ENCODE measurements around the gene BAX. TPM values are rescaled to one million over a fixed set of nuclear protein-coding genes. Genes with fewer than 3 reads are reported as not detected.
"Not testable (repeated sequence)": the region's sequence is repeated elsewhere in the genome, so short reads cannot be mapped to it uniquely, and the experiment has no call there.

The BAX gene
- polyA plus RNA-seq, 1 donor (not counting 4 experiments of a cell fraction or from before 2014, with no cell fraction given): 113 TPM

- FAIRE-seq: no peak
- H3K36me3 ChIP-seq (ENCODE audit: control insufficient read depth in 2 of 2, extremely low read depth in 1 of 2, insufficient read depth in 2 of 2, low read length in 2 of 2): peaks cover 17 to 32% of the 10 kb centered on the region in 2 experiments
- dilution Hi-C loops (cut with MboI; ENCODE audit: extremely low pct_ligation_motif_present, low sequenced_read_pairs): no loop called here
Measured at GRCh38 chr19:48918071-48918470, 36.6 kb upstream of the BAX start.

GRCh38 chr19:48918801-48919247 lies 35.9 kb upstream of the BAX start:
- Histone ChIP-seq H3K79me2 (ENCODE audit: control insufficient read depth, insufficient read depth, low read length) (no peaks in the 10 kb centered on the region), H3K9me1 (ENCODE audit: control insufficient read depth, extremely low read depth, insufficient read depth, low read length) (no peaks in the 10 kb centered on the region), H3K27ac (ENCODE audit: control insufficient read depth, insufficient read depth, low read length) (no peak overlapping the region), H3K4me1 (ENCODE audit: control insufficient read depth, extremely low read depth, insufficient read depth, low read length) (no peaks in the 10 kb centered on the region), H3K36me3 (ENCODE audit: control insufficient read depth in 2 of 2, extremely low read depth in 1 of 2, insufficient read depth in 2 of 2, low read length in 2 of 2) (peaks cover 17 to 27% of the 10 kb centered on the region in 2 experiments), H3K9ac (ENCODE audit: control insufficient read depth, extremely low read depth, insufficient read depth, low read length) (no peak overlapping the region), H3K9me3 (ENCODE audit: control insufficient read depth, low read depth, low read length) (no peaks in the 10 kb centered on the region), H2AFZ (ENCODE audit: control insufficient read depth, low read length) (no peak overlapping the region), H3K4me2 (ENCODE audit: control insufficient read depth, extremely low read depth, insufficient read depth, low read depth, low read length) (no peak overlapping the region), H3K4me3 (ENCODE audit: control insufficient read depth in 2 of 3, extremely low read depth in 1 of 3, insufficient read depth in 2 of 3, low read depth in 1 of 3, low read length in 3 of 3) (no peak overlapping the region), H4K20me1 (ENCODE audit: control insufficient read depth, extremely low read depth, insufficient read depth, low read length) (no peaks in the 10 kb centered on the region), H3K27me3 (ENCODE audit: control insufficient read depth, extremely low read depth, insufficient read depth, low read length) (no peaks in the 10 kb centered on the region)
- FAIRE-seq (no peak), DNase-seq (ENCODE audit: low read depth, low spot score) (no peak)
- dilution Hi-C loops (cut with MboI; ENCODE audit: extremely low pct_ligation_motif_present, low sequenced_read_pairs): no loop called here
- no peak for TF ChIP-seq EZH2 (IDR thresholded peaks at IDR 0.05; ENCODE audit: low read length)

More at GRCh38 chr19:48918071-48918470, 36.6 kb upstream of the BAX start:
- Histone ChIP-seq H3K27me3 (ENCODE audit: control insufficient read depth, extremely low read depth, insufficient read depth, low read length) (no peaks in the 10 kb centered on the region), H4K20me1 (ENCODE audit: control insufficient read depth, extremely low read depth, insufficient read depth, low read length) (no peaks in the 10 kb centered on the region), H3K4me1 (ENCODE audit: control insufficient read depth, extremely low read depth, insufficient read depth, low read length) (no peaks in the 10 kb centered on the region), H3K4me3 (ENCODE audit: control insufficient read depth in 2 of 3, extremely low read depth in 1 of 3, insufficient read depth in 2 of 3, low read depth in 1 of 3, low read length in 3 of 3) (no peak overlapping the region), H3K79me2 (ENCODE audit: control insufficient read depth, insufficient read depth, low read length) (no peaks in the 10 kb centered on the region), H3K9me1 (ENCODE audit: control insufficient read depth, extremely low read depth, insufficient read depth, low read length) (no peaks in the 10 kb centered on the region), H2AFZ (ENCODE audit: control insufficient read depth, low read length) (no peak overlapping the region), H3K9ac (ENCODE audit: control insufficient read depth, extremely low read depth, insufficient read depth, low read length) (no peak overlapping the region), H3K27ac (ENCODE audit: control insufficient read depth, insufficient read depth, low read length) (no peak overlapping the region), H3K4me2 (ENCODE audit: control insufficient read depth, extremely low read depth, insufficient read depth, low read depth, low read length) (no peak overlapping the region), H3K9me3 (ENCODE audit: control insufficient read depth, low read depth, low read length) (no peaks in the 10 kb centered on the region)
- TF ChIP-seq CTCF (optimal IDR thresholded peaks at IDR 0.05 in 1 of 3, IDR thresholded peaks at IDR 0.05 in 1 of 3, conservative IDR thresholded peaks at IDR 0.05 in 1 of 3; ENCODE audit: extremely low read depth in 1 of 3, insufficient read depth in 2 of 3, low read length in 3 of 3): no peak
- TF ChIP-seq EZH2 (IDR thresholded peaks at IDR 0.05; ENCODE audit: low read length): no peak
- DNase-seq (ENCODE audit: low read depth, low spot score): no peak

- H3K4me2 ChIP-seq (ENCODE audit: control insufficient read depth, extremely low read depth, insufficient read depth, low read depth, low read length); DNase-seq (ENCODE audit: low read depth, low spot score); H4K20me1 ChIP-seq (ENCODE audit: control insufficient read depth, extremely low read depth, insufficient read depth, low read length); H3K9me3 ChIP-seq (ENCODE audit: control insufficient read depth, low read depth, low read length); H3K27me3 ChIP-seq (ENCODE audit: control insufficient read depth, extremely low read depth, insufficient read depth, low read length); H3K4me3 ChIP-seq (ENCODE audit: control insufficient read depth in 2 of 3, extremely low read depth in 1 of 3, insufficient read depth in 2 of 3, low read depth in 1 of 3, low read length in 3 of 3); H2AFZ ChIP-seq (ENCODE audit: control insufficient read depth, low read length); H3K9ac ChIP-seq (ENCODE audit: control insufficient read depth, extremely low read depth, insufficient read depth, low read length); FAIRE-seq; H3K79me2 ChIP-seq (ENCODE audit: control insufficient read depth, insufficient read depth, low read length); H3K9me1 ChIP-seq (ENCODE audit: control insufficient read depth, extremely low read depth, insufficient read depth, low read length); H3K27ac ChIP-seq (ENCODE audit: control insufficient read depth, insufficient read depth, low read length); dilution Hi-C loops (cut with MboI; ENCODE audit: extremely low pct_ligation_motif_present, low sequenced_read_pairs); H3K4me1 ChIP-seq (ENCODE audit: control insufficient read depth, extremely low read depth, insufficient read depth, low read length): not testable (repeated sequence)
- peaks cover 15 to 25% of the 10 kb centered on the region in 2 experiments for H3K36me3 ChIP-seq (ENCODE audit: control insufficient read depth in 2 of 2, extremely low read depth in 1 of 2, insufficient read depth in 2 of 2, low read length in 2 of 2)
Measured at GRCh38 chr19:48919271-48919670, 35.4 kb upstream of the BAX start.

Data from keratinocyte (primary cell).